ENCODE measurements around the gene SPSB3. TPM values are rescaled to one million over a fixed set of nuclear protein-coding genes. Genes with fewer than 3 reads are reported as not detected.

Gene SPSB3
- total and polyA plus RNA-seq, 9 of the 15 experiments (the other 6 are each of a cell fraction or from before 2014, with no cell fraction given): 0.39 to 37.4 (median 7.1) TPM

GRCh38 chr16:1812732-1813163, 30.4 kb upstream of the SPSB3 start (continued):
- peak; percentile 47 for TF ChIP-seq DEAF1 (CRISPR knock-in tag; IDR thresholded peaks at IDR 0.05)
- TF ChIP-seq CXXC5 (CRISPR knock-in tag; IDR thresholded peaks at IDR 0.05): 0 out of 2 replicates have a peak, but pooled peaks have one; percentile 17
- TF ChIP-seq SIX5 (IDR thresholded peaks at IDR 0.05; ENCODE audit: borderline replicate concordance in 1 of 2, insufficient read depth in 1 of 2, low read depth in 1 of 2, low read length in 2 of 2): no peak
- peak; percentile 38; the same call in 1 of the 2 replicates for TF ChIP-seq MYNN (IDR thresholded peaks at IDR 0.05)
- no peak for TF ChIP-seq MYNN (CRISPR knock-in tag; IDR thresholded peaks at IDR 0.05)
- peak; percentile 46; the same call in 1 of the 2 replicates for TF ChIP-seq ETS1 (conservative IDR thresholded peaks at IDR 0.05; ENCODE audit: control insufficient read depth, low read depth, low read length)
- peak; percentile 34; the same call in 1 of the 2 replicates for TF ChIP-seq SAFB (IDR thresholded peaks at IDR 0.05; ENCODE audit: borderline replicate concordance, low read depth, low read length)
- TF ChIP-seq FOXM1 (IDR thresholded peaks at IDR 0.05; ENCODE audit: low read depth): peak; percentile 18; the same call in 1 of the 2 replicates
- TF ChIP-seq FOXM1 (CRISPR knock-in tag; IDR thresholded peaks at IDR 0.05; ENCODE audit: low read depth): no peak
- TF ChIP-seq MEIS2 (IDR thresholded peaks at IDR 0.05; ENCODE audit: partially characterized antibody): peak; percentile 30
- TF ChIP-seq NUFIP1 (IDR thresholded peaks at IDR 0.05; ENCODE audit: partially characterized antibody): no peak
- 0 out of 2 replicates have a peak, but pooled peaks have one; percentile 28 for TF ChIP-seq POLR2G (IDR thresholded peaks at IDR 0.05; ENCODE audit: low read depth, low read length)
- TF ChIP-seq MNT (conservative IDR thresholded peaks at IDR 0.05): peak; percentile 63 to 78
- TF ChIP-seq ZBTB43 (CRISPR knock-in tag; IDR thresholded peaks at IDR 0.05): no peak
- TF ChIP-seq NFIC (IDR thresholded peaks at IDR 0.05): peak; percentile 41
- peak; percentile 20; the same call in 1 of the 2 replicates for TF ChIP-seq ATF7 (IDR thresholded peaks at IDR 0.05)
- no peak for TF ChIP-seq CCAR2 (IDR thresholded peaks at IDR 0.05; ENCODE audit: low read depth, low read length)
- TF ChIP-seq KLF16 (IDR thresholded peaks at IDR 0.05): 0 out of 2 replicates have a peak, but pooled peaks have one; percentile 34
- TF ChIP-seq L3MBTL2 (IDR thresholded peaks at IDR 0.05): peak; percentile 79
- no peak for TF ChIP-seq FOXA1 (IDR thresholded peaks at IDR 0.05; ENCODE audit: borderline replicate concordance)
- no peak for TF ChIP-seq ZBTB5 (IDR thresholded peaks at IDR 0.05)

All from K562 (cell line).